ENCODE data around the gene MUC2.

Gene MUC2

DNA sequence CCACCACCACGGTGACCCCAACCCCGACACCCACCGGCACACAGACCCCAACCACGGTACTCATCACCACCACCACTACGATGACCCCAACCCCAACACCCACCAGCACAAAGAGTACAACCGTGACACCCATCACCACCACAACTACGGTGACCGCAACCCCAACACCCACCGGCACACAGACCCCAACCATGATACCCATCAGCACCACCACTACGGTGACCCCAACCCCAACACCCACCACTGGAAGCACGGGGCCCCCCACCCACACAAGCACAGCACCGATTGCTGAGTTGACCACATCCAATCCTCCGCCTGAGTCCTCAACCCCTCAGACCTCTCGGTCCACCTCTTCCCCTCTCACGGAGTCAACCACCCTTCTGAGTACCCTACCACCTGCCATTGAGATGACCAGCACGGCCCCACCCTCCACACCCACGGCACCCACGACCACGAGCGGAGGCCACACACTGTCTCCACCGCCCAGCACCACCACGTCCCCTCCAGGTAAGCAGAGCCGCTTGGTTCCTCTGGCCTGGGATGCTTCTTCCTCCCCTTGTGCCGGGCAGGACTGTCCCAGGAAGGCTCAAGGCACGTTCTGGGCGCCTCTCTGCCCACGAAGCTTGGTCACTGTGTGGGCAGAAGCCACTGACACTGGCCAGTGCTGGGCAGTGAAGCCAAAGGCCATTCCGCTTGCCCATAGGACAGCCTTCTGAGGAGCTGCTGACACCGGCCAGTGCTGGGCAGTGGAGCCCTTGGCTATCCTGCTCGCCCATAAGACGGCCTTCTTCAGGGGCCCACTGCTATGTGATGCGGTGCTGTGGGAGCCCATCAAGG, 25.1 kb downstream of the MUC2 start:
- TF ChIP-seq POLR2A (IDR thresholded peaks at IDR 0.05; ENCODE audit: extremely low read depth, insufficient read length) (no peak), MYC (IDR thresholded peaks at IDR 0.05; ENCODE audit: low read depth, low read length) (no peak)
- TF ChIP-seq, protein P1, sequence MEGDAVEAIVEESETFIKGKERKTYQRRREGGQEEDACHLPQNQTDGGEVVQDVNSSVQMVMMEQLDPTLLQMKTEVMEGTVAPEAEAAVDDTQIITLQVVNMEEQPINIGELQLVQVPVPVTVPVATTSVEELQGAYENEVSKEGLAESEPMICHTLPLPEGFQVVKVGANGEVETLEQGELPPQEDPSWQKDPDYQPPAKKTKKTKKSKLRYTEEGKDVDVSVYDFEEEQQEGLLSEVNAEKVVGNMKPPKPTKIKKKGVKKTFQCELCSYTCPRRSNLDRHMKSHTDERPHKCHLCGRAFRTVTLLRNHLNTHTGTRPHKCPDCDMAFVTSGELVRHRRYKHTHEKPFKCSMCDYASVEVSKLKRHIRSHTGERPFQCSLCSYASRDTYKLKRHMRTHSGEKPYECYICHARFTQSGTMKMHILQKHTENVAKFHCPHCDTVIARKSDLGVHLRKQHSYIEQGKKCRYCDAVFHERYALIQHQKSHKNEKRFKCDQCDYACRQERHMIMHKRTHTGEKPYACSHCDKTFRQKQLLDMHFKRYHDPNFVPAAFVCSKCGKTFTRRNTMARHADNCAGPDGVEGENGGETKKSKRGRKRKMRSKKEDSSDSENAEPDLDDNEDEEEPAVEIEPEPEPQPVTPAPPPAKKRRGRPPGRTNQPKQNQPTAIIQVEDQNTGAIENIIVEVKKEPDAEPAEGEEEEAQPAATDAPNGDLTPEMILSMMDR (IDR thresholded peaks at IDR 0.05; ENCODE audit: low read depth, low read length) = no peak
- TF ChIP-seq, protein P2, sequence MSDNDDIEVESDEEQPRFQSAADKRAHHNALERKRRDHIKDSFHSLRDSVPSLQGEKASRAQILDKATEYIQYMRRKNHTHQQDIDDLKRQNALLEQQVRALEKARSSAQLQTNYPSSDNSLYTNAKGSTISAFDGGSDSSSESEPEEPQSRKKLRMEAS (IDR thresholded peaks at IDR 0.05; ENCODE audit: low read depth, low read length) = no peak
- H3K4me3 ChIP-seq (ENCODE audit: low read depth, low read length) = no peak overlapping the region
- no peak for DNase-seq (ENCODE audit: low read depth)

DNA sequence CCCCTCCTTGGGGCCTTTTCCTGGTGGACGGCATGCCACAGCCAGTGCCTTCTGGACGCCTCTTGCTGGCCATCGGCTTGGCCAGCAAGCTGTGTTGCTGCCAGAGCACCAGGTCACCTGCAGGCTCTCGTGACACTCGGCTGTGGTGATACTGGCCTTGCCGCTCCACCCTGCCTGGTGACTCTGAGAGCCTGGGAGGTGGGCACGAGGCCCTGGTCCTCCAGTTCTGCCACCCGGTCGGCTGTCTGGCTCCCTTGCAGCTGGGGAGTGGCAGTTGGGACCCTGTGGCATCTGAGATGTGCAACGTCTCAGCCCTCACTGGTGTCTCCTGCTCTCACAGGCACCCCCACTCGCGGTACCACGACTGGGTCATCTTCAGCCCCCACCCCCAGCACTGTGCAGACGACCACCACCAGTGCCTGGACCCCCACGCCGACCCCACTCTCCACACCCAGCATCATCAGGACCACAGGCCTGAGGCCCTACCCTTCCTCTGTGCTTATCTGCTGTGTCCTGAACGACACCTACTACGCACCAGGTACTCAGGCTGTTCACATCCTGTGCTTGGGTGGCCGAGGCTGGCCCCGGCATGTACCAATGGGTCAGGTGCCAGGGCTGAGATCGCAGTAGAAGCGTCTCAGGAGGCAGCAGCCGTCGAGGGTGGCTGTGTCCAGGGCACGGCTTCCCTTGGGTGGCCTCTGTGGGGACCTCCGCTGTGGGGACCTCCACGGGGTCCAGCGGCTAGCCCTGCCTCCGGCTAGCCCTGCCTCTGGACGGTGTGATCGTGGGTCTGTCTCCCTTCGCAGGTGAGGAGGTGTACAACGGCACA, 26.0 kb downstream of the MUC2 start:
- TF ChIP-seq POLR2A (IDR thresholded peaks at IDR 0.05; ENCODE audit: extremely low read depth, insufficient read length) (no peak), MYC (IDR thresholded peaks at IDR 0.05; ENCODE audit: low read depth, low read length) (no peak)
- TF ChIP-seq, protein P1 (IDR thresholded peaks at IDR 0.05; ENCODE audit: low read depth, low read length) = no peak
- TF ChIP-seq, protein P2 (IDR thresholded peaks at IDR 0.05; ENCODE audit: low read depth, low read length) = no peak
- DNase-seq (ENCODE audit: low read depth) = no peak
- no peak overlapping the region for H3K4me3 ChIP-seq (ENCODE audit: low read depth, low read length)

DNA sequence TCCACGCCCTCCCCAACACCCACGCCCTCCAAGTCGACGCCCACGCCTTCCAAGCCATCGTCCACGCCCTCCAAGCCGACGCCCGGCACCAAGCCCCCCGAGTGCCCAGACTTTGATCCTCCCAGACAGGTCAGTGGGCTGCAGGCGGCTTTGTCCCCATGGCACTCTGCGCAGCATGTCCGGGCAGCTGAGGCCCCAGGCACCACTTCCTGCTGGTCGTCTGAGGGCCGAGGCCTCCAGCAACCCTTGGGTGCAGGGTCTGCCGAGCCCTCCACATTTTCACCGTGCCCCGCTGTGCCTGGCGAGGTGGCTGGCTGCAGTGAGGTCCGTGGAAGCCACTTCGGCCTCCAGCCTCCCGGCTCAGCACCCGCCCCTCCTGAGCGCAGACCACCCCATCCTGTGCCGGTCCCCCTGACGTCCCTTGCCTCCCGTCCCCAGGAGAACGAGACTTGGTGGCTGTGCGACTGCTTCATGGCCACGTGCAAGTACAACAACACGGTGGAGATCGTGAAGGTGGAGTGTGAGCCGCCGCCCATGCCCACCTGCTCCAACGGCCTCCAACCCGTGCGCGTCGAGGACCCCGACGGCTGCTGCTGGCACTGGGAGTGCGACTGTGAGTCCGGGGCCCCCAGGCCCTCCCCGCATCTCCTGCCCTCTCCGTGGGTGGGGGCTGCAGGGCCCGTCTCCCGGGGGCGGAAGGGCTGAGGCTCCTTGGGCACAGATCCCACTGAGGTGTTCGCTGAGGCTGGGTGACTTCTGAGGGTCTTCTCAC, 26.8 kb downstream of the MUC2 start:
- H3K4me3 ChIP-seq (ENCODE audit: low read depth, low read length) = no peak overlapping the region
- TF ChIP-seq, protein P1 (IDR thresholded peaks at IDR 0.05; ENCODE audit: low read depth, low read length) = no peak
- TF ChIP-seq, protein P2 (IDR thresholded peaks at IDR 0.05; ENCODE audit: low read depth, low read length) = no peak
- TF ChIP-seq MYC (IDR thresholded peaks at IDR 0.05; ENCODE audit: low read depth, low read length) (no peak), POLR2A (IDR thresholded peaks at IDR 0.05; ENCODE audit: extremely low read depth, insufficient read length) (no peak)
- no peak for DNase-seq (ENCODE audit: low read depth)

DNA sequence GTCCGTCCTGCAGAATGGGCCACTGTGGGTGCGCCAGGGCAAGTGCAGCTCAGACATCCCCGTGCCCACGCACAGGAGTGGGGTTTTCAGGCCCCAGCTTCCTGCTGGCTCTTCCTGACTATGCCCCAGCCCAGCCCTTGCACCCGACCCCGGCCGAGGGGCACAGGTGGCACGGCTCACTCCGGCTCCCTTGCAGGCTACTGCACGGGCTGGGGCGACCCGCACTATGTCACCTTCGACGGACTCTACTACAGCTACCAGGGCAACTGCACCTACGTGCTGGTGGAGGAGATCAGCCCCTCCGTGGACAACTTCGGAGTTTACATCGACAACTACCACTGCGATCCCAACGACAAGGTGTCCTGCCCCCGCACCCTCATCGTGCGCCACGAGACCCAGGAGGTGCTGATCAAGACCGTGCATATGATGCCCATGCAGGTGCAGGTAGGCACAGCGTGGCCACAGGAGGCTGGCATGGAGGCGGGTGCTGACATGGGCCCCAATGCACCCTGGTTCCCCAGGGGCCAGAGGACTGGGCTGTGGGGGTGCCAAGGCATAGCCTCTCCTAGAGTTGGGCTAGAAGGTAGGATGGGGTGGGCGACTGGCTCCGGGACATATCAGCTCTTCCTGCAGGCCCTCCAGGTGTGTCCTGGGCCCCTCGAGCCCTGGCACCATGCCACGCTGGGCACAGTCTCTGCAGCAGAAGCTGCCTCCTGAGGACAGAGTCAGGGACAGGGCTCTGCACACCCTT, 27.7 kb downstream of the MUC2 start:
- no peak overlapping the region for H3K4me3 ChIP-seq (ENCODE audit: low read depth, low read length)

More for the DNA sequence above, 27.7 kb downstream of the MUC2 start:
- TF ChIP-seq, protein P2 (IDR thresholded peaks at IDR 0.05; ENCODE audit: low read depth, low read length) = no peak
- TF ChIP-seq, protein P1 (IDR thresholded peaks at IDR 0.05; ENCODE audit: low read depth, low read length) = no peak
- no peak for TF ChIP-seq POLR2A (IDR thresholded peaks at IDR 0.05; ENCODE audit: extremely low read depth, insufficient read length)
- no peak for TF ChIP-seq MYC (IDR thresholded peaks at IDR 0.05; ENCODE audit: low read depth, low read length)
- no peak for DNase-seq (ENCODE audit: low read depth)
